WI38 (cell line): Measurements from ENCODE around the gene AEBP1.

Experiments
- H3K4me3 ChIP-seq: 2 replicates; pipeline ENCODE4 v1.5.1; 2011; ENCODE audit warnings: low read depth, mild to moderate bottlenecking, control low read depth, low read length
- TF ChIP-seq, protein P1 (sequence below): IDR thresholded peaks from 2 replicates; pipeline ENCODE4 v1.5.1; 2012; ENCODE audit warnings: low read depth, mild to moderate bottlenecking, control low read depth, low read length

Gene AEBP1

DNA sequence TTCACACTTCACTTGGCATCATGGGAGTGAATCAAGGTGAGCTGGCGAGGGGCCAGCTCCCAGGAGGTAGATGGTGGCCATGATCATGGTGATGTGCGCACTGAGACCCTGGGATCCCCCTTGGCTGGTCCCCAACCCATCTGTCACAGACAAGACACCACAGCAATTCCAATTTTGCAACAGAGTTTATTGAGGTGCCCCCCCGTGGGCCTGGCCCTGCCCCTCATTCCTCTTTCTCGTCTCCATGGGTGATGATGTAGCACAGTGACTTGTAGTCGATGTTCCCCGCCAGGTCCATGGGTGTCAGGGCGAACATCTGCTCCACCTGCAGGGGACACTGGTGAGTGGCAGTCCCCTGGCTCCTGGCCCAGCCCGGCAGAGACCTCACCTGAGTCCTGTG, 34.6 kb downstream of the AEBP1 start:
- no peak overlapping the region for H3K4me3 ChIP-seq
- TF ChIP-seq, protein P1, sequence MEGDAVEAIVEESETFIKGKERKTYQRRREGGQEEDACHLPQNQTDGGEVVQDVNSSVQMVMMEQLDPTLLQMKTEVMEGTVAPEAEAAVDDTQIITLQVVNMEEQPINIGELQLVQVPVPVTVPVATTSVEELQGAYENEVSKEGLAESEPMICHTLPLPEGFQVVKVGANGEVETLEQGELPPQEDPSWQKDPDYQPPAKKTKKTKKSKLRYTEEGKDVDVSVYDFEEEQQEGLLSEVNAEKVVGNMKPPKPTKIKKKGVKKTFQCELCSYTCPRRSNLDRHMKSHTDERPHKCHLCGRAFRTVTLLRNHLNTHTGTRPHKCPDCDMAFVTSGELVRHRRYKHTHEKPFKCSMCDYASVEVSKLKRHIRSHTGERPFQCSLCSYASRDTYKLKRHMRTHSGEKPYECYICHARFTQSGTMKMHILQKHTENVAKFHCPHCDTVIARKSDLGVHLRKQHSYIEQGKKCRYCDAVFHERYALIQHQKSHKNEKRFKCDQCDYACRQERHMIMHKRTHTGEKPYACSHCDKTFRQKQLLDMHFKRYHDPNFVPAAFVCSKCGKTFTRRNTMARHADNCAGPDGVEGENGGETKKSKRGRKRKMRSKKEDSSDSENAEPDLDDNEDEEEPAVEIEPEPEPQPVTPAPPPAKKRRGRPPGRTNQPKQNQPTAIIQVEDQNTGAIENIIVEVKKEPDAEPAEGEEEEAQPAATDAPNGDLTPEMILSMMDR: no peak

DNA sequence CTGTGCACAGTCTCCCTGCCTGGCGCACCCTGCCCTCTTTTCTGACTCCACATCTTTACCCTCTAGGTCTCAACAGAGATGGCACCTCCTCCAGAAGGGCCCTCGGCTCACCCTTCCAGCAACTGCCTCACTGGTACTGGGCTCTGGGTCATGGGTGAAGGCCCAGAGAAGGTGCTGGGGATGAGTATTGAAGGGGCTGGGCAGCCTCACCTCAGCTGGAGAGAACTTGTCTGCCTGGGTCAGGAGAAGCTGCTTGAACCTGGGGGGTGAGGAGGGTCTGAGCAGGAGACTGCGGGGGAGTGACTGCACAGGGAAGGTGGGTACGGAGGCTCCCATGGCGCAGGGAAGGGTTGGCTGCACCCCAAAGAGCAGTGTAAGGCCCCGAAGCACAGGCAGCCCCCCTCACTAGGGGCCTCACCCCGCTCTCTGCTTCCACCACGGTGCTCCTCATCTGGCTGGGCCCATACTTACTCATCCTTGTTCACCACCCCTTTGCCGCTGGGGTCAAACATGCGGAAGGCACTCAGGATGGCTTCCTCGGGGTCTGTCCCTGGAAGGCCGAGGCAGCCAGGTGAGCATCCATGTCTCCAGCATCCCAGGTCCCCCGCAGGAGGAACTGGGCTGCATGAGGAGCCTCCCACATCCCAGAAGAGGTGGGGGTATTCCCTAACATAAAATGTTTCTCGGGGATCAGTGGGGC, 35.3 kb downstream of the AEBP1 start:
- TF ChIP-seq, protein P1: no peak
- H3K4me3 ChIP-seq: no peak overlapping the region

DNA sequence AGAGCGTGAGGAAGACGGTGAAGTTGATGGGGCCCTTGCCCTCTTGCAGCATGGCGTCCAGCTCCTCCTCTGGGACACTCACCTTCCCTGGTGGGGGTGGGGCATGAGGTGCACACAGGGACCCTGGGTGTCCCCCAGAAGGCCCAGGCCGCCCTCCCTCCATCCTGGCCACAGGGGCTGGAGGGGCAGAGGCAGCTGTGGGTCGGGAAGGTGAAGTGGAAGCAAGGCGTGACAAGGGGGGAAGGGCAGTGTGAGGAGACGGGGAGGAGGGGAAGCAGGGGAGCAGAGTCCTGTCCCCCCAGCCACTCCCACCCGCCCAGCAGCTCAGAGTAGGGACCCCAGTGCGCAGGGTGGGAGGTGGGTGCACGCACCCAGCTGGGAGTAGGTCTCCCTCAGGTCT, 36.2 kb downstream of the AEBP1 start:
- TF ChIP-seq, protein P1: no peak
- H3K4me3 ChIP-seq: no peak overlapping the region

DNA sequence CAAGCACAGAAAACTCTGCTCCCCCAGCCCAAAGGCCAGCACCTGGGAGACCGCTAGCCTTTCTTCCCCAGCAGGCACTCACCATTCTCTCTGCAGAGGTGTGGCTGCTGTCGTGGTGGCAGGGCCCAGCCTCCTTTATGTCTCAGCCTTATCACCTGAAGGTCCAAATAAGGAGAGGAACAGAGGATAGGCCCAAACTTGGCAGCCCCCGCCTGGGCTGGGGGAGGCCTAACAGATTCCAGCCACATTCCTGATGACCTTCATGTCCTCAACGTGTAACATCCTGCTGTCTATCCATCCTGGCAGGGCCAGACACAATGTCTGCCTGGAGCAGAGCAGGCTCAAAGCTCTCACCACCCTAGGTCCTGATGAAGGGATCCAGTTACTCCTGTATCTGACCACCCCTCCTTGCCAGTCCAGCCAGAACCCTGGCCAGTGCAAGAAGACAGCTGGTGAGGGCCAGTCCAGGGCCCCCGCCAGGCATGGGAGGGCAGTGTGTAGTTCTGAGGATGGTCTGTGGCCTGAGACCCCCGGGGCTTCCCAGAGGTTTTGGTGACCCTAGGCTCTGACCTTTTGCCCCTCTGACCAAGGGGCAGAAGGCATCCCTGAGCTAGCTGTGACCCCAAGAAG, 37.2 kb downstream of the AEBP1 start, which contains the start of gene MYL7:
MYL7 (minus strand) TSS at position 112 of the 630 bp plus-strand sequence; CDS start at position 85, 27 bp downstream.
- H3K4me3 ChIP-seq: no peak within 1 kb of the TSS
- TF ChIP-seq, protein P1: no peak

DNA sequence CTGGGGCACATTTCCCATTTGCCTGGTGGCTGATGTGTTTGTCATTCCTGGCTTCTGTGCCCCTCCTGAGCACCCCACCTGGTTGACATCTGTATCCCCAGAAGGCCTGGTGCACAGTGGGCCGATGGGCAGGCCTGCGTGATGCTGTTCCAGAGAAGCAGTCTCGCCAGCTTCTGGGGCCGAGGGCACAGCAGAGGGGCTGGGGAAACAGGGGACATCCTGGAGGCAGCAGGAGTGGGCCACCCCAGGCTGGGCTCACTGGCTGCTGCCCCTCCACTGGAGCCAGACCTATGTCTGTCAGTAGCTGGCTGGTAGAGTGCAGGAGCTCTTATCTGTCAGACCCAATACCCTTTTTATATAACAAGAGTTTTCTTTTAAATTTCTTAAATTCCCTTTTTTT, 37.9 kb downstream of the AEBP1 start:
- no peak overlapping the region for H3K4me3 ChIP-seq

DNA sequence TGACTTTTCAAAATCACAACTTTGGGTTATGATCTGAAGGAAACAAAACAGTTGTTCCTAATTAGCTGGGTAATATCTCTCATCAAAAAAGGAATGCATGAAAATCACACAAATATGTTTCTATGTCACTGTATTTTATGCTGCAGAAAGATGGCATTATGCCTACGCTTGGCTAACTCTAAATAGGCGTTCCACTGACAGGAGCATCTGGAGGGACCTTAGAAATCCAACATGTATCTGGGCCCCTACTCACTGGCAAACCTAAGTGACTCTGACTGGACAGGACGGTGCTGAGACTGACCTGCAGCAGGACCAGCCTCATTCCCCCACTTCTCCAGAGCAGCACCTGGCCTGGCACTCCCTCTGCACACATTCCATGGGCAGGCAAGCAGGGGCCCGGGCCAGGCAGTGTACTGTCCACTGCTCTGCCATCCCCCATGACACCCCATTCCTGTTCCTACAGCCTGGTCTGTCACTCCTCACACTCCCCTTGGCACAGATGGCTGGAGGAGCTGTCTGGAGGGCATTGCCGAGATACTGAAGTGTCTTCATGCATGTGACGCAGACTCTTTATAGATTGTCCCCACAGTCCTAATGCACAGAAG, 39.6 kb downstream of the AEBP1 start:
- TF ChIP-seq, protein P1: no peak
- H3K4me3 ChIP-seq: no peak overlapping the region

More for the DNA sequence above, 37.9 kb downstream of the AEBP1 start:
- TF ChIP-seq, protein P1: no peak
